Measurements from ENCODE around the gene CCL15.

The CCL15 gene

DNA sequence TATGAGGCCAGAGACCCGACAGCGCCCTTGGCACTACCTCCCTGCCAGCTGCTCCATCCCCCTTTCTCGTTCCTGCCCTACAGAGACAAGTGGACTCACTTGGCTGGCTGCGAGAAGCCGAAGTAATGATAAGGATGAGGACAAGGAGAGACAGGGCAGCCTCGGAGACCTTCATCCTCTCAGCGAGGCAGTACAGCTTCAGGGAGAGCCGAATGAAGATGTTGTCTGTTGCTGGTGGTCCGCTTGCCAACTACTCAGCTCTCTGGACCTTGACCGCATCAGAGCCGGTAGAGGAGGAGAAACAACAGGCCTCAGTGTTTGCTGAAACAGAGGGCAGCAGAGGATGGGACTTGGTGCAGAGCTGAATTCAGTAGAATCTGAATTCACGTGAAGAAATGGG is 20.1 kb downstream of the CCL15 start, which contains the start of gene CCL16:
TSS of gene CCL16 (minus strand) at position 252 of the 400 bp plus-strand sequence. CDS start at position 175, 77 bp downstream.
- no peak within 1 kb of the TSS for H3K9ac ChIP-seq (ENCODE audit: low read depth, low read length)
- no peaks in the 10 kb centered on the region for H3K36me3 ChIP-seq (ENCODE audit: insufficient read depth, low read length)
- H3K4me1 ChIP-seq (ENCODE audit: insufficient read depth, low read length) = no peaks in the 10 kb centered on the region
- H3K9me3 ChIP-seq (ENCODE audit: control insufficient read depth, insufficient read depth, low read length) = no peaks in the 10 kb centered on the region

DNA sequence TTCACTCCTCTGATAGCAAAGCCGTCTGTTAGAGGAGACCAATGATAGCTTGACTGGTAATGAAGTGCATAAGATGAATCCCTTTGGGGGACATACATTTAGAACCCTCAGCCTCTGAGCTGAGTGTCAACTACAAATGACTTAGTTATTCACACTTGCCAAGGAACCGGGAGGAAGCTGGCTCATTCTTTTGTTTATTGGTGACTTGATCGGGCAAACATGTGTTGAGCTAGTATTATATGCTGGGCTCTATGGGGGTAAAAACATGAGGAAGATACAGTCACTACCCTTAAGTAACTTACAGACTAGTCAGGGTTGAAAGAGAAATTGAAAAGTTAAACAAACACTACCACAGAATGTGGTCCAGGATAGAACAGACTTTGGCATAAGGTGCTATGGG is 23.0 kb downstream of the CCL15 start:
- Histone ChIP-seq H3K36me3 (ENCODE audit: insufficient read depth, low read length) (no peaks in the 10 kb centered on the region), H3K9ac (ENCODE audit: low read depth, low read length) (no peak overlapping the region), H3K4me1 (ENCODE audit: insufficient read depth, low read length) (no peaks in the 10 kb centered on the region), H3K9me3 (ENCODE audit: control insufficient read depth, insufficient read depth, low read length) (no peaks in the 10 kb centered on the region)

- Histone ChIP-seq H3K4me1 (ENCODE audit: insufficient read depth, low read length) (no peaks in the 10 kb centered on the region), H3K9ac (ENCODE audit: low read depth, low read length) (no peak overlapping the region), H3K9me3 (ENCODE audit: control insufficient read depth, insufficient read depth, low read length) (no peaks in the 10 kb centered on the region), H3K36me3 (ENCODE audit: insufficient read depth, low read length) (no peaks in the 10 kb centered on the region)
Observed at GRCh38 chr17:35977509-35977908, 23.8 kb downstream of the CCL15 start.

DNA sequence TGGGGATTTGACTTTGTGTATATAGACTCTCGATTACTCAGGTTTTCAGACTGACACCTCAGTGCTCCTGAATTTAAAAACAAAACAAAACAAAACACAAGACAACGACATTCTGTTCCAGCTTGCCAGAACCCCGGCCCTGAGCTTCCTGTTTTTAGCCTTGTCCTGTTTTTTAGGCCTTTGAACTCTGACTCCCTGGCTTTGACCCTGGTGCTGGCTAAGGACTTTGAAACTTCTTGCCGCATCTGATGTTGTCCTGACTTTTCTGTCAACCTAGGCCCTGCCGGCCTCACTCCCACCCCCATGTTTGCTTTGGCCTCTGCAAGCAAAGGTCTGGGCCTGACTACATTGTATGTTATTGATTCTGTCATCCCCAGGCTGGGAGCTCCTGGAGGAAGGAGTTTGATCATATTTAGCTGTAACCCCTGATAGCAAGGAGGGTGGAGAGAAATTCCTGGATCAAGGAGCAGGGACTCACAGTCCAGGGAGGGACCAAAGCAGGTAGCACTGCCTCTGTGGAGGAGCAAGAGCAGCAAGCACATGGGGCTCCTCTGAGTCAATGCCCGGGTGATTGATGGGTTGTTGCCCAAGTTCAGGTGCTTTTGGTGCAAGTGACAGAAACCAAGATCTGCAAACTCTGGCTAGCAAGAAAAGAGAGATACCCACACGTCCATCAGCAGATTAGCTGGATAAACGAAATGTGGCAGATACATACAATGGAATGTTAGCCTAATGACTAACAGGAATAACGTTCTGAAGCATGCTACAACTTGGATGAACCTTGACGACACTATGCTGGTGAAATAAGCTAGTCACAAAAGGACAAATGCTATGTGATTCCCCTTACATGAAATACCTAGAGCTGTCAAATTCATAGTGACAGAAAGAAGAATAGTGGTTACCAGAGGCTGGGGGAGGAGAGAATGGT is 27.8 kb downstream of the CCL15 start:
- Histone ChIP-seq H3K4me1 (ENCODE audit: insufficient read depth, low read length) (no peaks in the 10 kb centered on the region), H3K36me3 (ENCODE audit: insufficient read depth, low read length) (no peaks in the 10 kb centered on the region)

GRCh38 chr17:35972945-35973332 is 28.4 kb downstream of the CCL15 start:
- H3K4me1 ChIP-seq (ENCODE audit: insufficient read depth, low read length) = no peaks in the 10 kb centered on the region
- no peak overlapping the region for H3K9ac ChIP-seq (ENCODE audit: low read depth, low read length)
- H3K9me3 ChIP-seq (ENCODE audit: control insufficient read depth, insufficient read depth, low read length) = no peaks in the 10 kb centered on the region
- H3K36me3 ChIP-seq (ENCODE audit: insufficient read depth, low read length) = no peaks in the 10 kb centered on the region

More for the DNA sequence above, 27.8 kb downstream of the CCL15 start:
- no peak overlapping the region for H3K9ac ChIP-seq (ENCODE audit: low read depth, low read length)
- no peaks in the 10 kb centered on the region for H3K9me3 ChIP-seq (ENCODE audit: control insufficient read depth, insufficient read depth, low read length)

- H3K9ac ChIP-seq (ENCODE audit: low read depth, low read length) = no peak overlapping the region
- H3K9me3 ChIP-seq (ENCODE audit: control insufficient read depth, insufficient read depth, low read length) = no peaks in the 10 kb centered on the region
- H3K36me3 ChIP-seq (ENCODE audit: insufficient read depth, low read length) = no peaks in the 10 kb centered on the region
- no peaks in the 10 kb centered on the region for H3K4me1 ChIP-seq (ENCODE audit: insufficient read depth, low read length)
Observed at GRCh38 chr17:35972535-35972934, 28.8 kb downstream of the CCL15 start.

GRCh38 chr17:35972066-35972465 is 29.3 kb downstream of the CCL15 start:
- Histone ChIP-seq H3K9ac (ENCODE audit: low read depth, low read length) (no peak overlapping the region), H3K4me1 (ENCODE audit: insufficient read depth, low read length) (no peaks in the 10 kb centered on the region), H3K36me3 (ENCODE audit: insufficient read depth, low read length) (no peaks in the 10 kb centered on the region), H3K9me3 (ENCODE audit: control insufficient read depth, insufficient read depth, low read length) (no peaks in the 10 kb centered on the region)

GRCh38 chr17:35969558-35970380 is 31.6 kb downstream of the CCL15 start:
- Histone ChIP-seq H3K9me3 (ENCODE audit: control insufficient read depth, insufficient read depth, low read length) (no peaks in the 10 kb centered on the region), H3K36me3 (ENCODE audit: insufficient read depth, low read length) (no peaks in the 10 kb centered on the region), H3K9ac (ENCODE audit: low read depth, low read length) (no peak overlapping the region), H3K4me1 (ENCODE audit: insufficient read depth, low read length) (no peaks in the 10 kb centered on the region)

- no peaks in the 10 kb centered on the region for H3K9me3 ChIP-seq (ENCODE audit: control insufficient read depth, insufficient read depth, low read length)
- no peaks in the 10 kb centered on the region for H3K36me3 ChIP-seq (ENCODE audit: insufficient read depth, low read length)
- no peak overlapping the region for H3K9ac ChIP-seq (ENCODE audit: low read depth, low read length)
- no peaks in the 10 kb centered on the region for H3K4me1 ChIP-seq (ENCODE audit: insufficient read depth, low read length)
Observed at GRCh38 chr17:35968520-35969054, 32.8 kb downstream of the CCL15 start.

DNA sequence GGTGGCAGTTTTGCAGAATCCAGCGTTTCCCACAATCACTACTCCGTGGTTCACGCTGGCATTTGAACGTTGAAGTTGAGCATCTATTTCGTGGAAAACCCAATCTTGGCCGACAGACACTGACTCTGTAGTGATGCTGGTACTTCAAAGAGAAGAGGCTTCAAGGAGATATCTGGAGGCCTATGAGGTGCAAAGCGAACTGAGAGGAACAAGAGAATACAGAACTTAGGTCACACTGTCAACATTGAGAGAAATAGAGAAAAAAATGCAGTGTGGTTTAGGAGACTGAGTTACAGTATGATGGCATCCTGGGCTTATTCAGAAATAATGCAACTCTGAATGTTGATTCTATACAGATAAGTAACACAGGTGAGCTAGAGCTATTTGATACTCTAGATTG is 36.1 kb downstream of the CCL15 start:
- Histone ChIP-seq H3K9me3 (ENCODE audit: control insufficient read depth, insufficient read depth, low read length) (no peaks in the 10 kb centered on the region), H3K4me1 (ENCODE audit: insufficient read depth, low read length) (no peaks in the 10 kb centered on the region), H3K36me3 (ENCODE audit: insufficient read depth, low read length) (no peaks in the 10 kb centered on the region), H3K9ac (ENCODE audit: low read depth, low read length) (no peak overlapping the region)

GRCh38 chr17:35963663-35964062 is 37.7 kb downstream of the CCL15 start:
- Histone ChIP-seq H3K36me3 (ENCODE audit: insufficient read depth, low read length) (no peaks in the 10 kb centered on the region), H3K9me3 (ENCODE audit: control insufficient read depth, insufficient read depth, low read length) (no peaks in the 10 kb centered on the region), H3K4me1 (ENCODE audit: insufficient read depth, low read length) (no peaks in the 10 kb centered on the region), H3K9ac (ENCODE audit: low read depth, low read length) (no peak overlapping the region)

- no peaks in the 10 kb centered on the region for H3K36me3 ChIP-seq (ENCODE audit: insufficient read depth, low read length)
- no peaks in the 10 kb centered on the region; the same call in 1 of the 2 replicates for H3K4me1 ChIP-seq (ENCODE audit: insufficient read depth, low read length)
- no peak overlapping the region for H3K9ac ChIP-seq (ENCODE audit: low read depth, low read length)
- no peaks in the 10 kb centered on the region for H3K9me3 ChIP-seq (ENCODE audit: control insufficient read depth, insufficient read depth, low read length)
Observed at GRCh38 chr17:35953720-35954119, 47.6 kb downstream of the CCL15 start.

DNA sequence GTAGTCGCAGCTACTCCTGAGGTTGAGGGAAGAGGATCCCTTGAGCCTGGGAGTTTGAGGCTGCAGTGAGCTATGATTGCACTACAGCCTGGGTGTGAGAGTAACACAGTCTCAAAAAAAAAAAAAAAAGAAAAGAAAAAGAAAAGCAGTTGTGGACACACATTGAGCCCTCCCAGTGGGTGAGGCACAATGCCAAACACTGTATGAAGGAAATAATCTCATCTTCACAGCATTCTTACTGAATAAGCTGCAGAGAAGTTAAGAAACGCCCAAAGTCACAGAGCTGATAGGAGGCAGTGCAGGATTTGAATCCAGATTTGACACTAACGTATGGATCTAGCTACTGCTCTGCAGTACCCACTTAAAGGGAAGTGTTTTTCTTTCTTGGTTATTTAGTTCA is 52.0 kb downstream of the CCL15 start:
- Histone ChIP-seq H3K36me3 (ENCODE audit: insufficient read depth, low read length) (no peaks in the 10 kb centered on the region), H3K9me3 (ENCODE audit: control insufficient read depth, insufficient read depth, low read length) (no peaks in the 10 kb centered on the region), H3K4me1 (ENCODE audit: insufficient read depth, low read length) (no peaks in the 10 kb centered on the region; the same call in 1 of the 2 replicates)

DNA sequence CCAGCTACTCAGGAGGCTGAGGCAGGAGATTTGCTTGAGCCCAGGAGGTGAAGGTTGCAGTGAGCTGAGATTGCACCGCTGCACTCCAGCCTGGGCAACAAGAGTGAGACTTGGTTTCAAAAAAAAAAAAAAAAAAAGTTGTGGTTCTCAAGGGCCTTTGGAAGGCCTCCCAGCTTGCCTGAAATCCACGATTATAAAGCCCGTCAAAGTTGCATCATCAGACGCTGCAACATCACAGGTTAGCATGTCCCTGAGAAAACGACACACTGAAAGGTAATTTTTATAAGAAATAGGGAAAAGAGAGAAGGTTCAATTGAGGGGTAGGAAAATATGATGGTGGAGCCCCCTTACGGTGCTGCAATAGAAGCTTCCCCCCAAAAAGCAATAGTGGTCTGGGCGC is 53.3 kb downstream of the CCL15 start:
- H3K9ac ChIP-seq (ENCODE audit: low read depth, low read length) = no peak overlapping the region
- no peaks in the 10 kb centered on the region for H3K36me3 ChIP-seq (ENCODE audit: insufficient read depth, low read length)
- no peaks in the 10 kb centered on the region for H3K4me1 ChIP-seq (ENCODE audit: insufficient read depth, low read length)
- no peaks in the 10 kb centered on the region for H3K9me3 ChIP-seq (ENCODE audit: control insufficient read depth, insufficient read depth, low read length)

More for the DNA sequence above, 52.0 kb downstream of the CCL15 start:
- H3K9ac ChIP-seq (ENCODE audit: low read depth, low read length) = no peak overlapping the region

All from ES-I3 (cell line).